HG03196 (cell line): Measurements from ENCODE around the gene SELENOH.
A peak's percentile ranks its signal among the peaks of the same experiment; 100 is the strongest.

Experiments used
- ATAC-seq: cut with Tn5 transposase; IDR thresholded peaks from one replicate; pipeline ENCODE4 v1.9.1; 2021; ENCODE audit not compliant: unreplicated experiment

SELENOH gene

GRCh38 chr11:57745206-57745605 is 3.9 kb downstream of the SELENOH start:
- ATAC-seq, result no peak

GRCh38 chr11:57746920-57747319 is 5.6 kb downstream of the SELENOH start:
- ATAC-seq, result no peak

- ATAC-seq, result no peak
These were observed 9.9 kb downstream of the SELENOH start for GRCh38 chr11:57751176-57751575.

- ATAC-seq, result no peak
These were observed 10.5 kb downstream of the SELENOH start, which contains the start of gene BTBD18 for GRCh38 chr11:57751676-57752253. Gene BTBD18, minus strand, starts transcription at chr11:57751819. Its CDS starts 631 bp downstream, at chr11:57751188.

GRCh38 chr11:57752954-57753353 is 11.7 kb downstream of the SELENOH start:
- no peak for ATAC-seq

- no peak for ATAC-seq
These were observed 16.9 kb downstream of the SELENOH start for GRCh38 chr11:57758174-57758573.

GRCh38 chr11:57761301-57762234 is 20.3 kb downstream of the SELENOH start, which contains the start of gene CTNND1:
Gene CTNND1, plus strand, starts transcription at chr11:57761802. Its CDS starts 29,677 bp downstream, at chr11:57791479.
- peak; percentile 94 for ATAC-seq

GRCh38 chr11:57762235-57762861 is 21.1 kb downstream of the SELENOH start:
- ATAC-seq, result no peak

GRCh38 chr11:57763568-57763967 is 22.3 kb downstream of the SELENOH start:
- no peak for ATAC-seq

- ATAC-seq, result no peak
These were observed 22.7 kb downstream of the SELENOH start for GRCh38 chr11:57764021-57764420.

GRCh38 chr11:57764566-57764965 is 23.3 kb downstream of the SELENOH start:
- ATAC-seq, result no peak

GRCh38 chr11:57764972-57765371 is 23.7 kb downstream of the SELENOH start:
- no peak for ATAC-seq

GRCh38 chr11:57770793-57771192 is 29.5 kb downstream of the SELENOH start:
- no peak for ATAC-seq

GRCh38 chr11:57771365-57771764 is 30.1 kb downstream of the SELENOH start:
- ATAC-seq, result no peak

- ATAC-seq, result no peak
These were observed 31.3 kb downstream of the SELENOH start for GRCh38 chr11:57772562-57772961.

- no peak for ATAC-seq
These were observed 31.8 kb downstream of the SELENOH start for GRCh38 chr11:57773026-57773598.

GRCh38 chr11:57775491-57775890 is 34.2 kb downstream of the SELENOH start:
- ATAC-seq, result no peak

GRCh38 chr11:57776031-57776521 is 34.8 kb downstream of the SELENOH start:
- ATAC-seq, result no peak

- ATAC-seq, result no peak
These were observed 35.4 kb downstream of the SELENOH start for GRCh38 chr11:57776577-57777210.

GRCh38 chr11:57777969-57778317 is 36.7 kb downstream of the SELENOH start:
- ATAC-seq, result no peak
